Jurkat, Clone E6-1 (cell line): ENCODE data around the gene PYGO1. TPM values are rescaled to one million over a fixed set of nuclear protein-coding genes. Genes with fewer than 3 reads are reported as not detected.
"Not testable (repeated sequence)": the region's sequence is repeated elsewhere in the genome, so short reads cannot be mapped to it uniquely, and the experiment has no call there.

ENCODE experiments used
- DNase-seq: peaks from one replicate; pipeline ENCODE4 v3.0.0-alpha.2; 2011; ENCODE audit warnings: low read depth, low spot score
- H3K4me3 ChIP-seq: 2 replicates; pipeline ENCODE4 v1.5.1; 2011; ENCODE audit warnings: mild to moderate bottlenecking, low read length, control low read depth, moderate library complexity
- polyA plus RNA-seq: library from polyadenylated mRNA; unstranded; fragments of >200 nt; gene quantifications from one replicate; pipeline ENCODE4 v1.2.1, GENCODE V29; 2012; ENCODE audit warnings: missing spikeins; ENCODE audit not compliant: insufficient read length, insufficient read depth

PYGO1 gene, protein sequence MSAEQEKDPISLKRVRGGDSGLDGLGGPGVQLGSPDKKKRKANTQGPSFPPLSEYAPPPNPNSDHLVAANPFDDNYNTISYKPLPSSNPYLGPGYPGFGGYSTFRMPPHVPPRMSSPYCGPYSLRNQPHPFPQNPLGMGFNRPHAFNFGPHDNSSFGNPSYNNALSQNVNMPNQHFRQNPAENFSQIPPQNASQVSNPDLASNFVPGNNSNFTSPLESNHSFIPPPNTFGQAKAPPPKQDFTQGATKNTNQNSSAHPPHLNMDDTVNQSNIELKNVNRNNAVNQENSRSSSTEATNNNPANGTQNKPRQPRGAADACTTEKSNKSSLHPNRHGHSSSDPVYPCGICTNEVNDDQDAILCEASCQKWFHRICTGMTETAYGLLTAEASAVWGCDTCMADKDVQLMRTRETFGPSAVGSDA
- polyA plus RNA-seq, result 1.4 TPM

GRCh38 chr15:55588070-55588814 lies at the start of gene PYGO1:
Gene PYGO1, minus strand, starts transcription at chr15:55588345. Its CDS starts 462 bp downstream, at chr15:55587883.
- peak within 1 kb of the TSS; percentile 37; the same call in 1 of the 2 replicates for H3K4me3 ChIP-seq
- DNase-seq, result no peak

- no peak overlapping the region for H3K4me3 ChIP-seq
- DNase-seq, result no peak
Observed at GRCh38 chr15:55637086-55637485, 48.9 kb upstream of the PYGO1 start.

DNA sequence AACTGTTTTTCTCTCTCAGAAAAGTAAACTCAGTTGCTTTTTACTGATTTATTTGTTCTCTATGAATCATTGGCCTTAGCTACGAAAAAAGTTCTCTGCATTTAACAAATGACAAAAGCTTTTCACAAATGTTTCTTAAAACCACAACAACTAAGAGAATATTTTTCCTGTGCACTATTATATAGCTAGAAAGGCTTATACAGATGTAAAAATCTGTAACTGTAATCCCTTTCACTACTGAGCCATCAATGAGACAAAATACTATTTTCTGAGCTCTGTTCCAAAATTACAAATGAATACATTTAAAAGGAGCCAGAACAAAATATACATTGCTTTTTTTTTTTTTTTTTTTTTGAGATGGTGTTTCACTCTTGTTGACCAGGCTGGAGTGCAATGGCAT lies 45.6 kb upstream of the PYGO1 start:
- no peak for DNase-seq

GRCh38 chr15:55632434-55632833 lies 44.3 kb upstream of the PYGO1 start:
- DNase-seq, result no peak
- no peak overlapping the region for H3K4me3 ChIP-seq

More for the DNA sequence above, 45.6 kb upstream of the PYGO1 start:
- H3K4me3 ChIP-seq, result no peak overlapping the region

DNA sequence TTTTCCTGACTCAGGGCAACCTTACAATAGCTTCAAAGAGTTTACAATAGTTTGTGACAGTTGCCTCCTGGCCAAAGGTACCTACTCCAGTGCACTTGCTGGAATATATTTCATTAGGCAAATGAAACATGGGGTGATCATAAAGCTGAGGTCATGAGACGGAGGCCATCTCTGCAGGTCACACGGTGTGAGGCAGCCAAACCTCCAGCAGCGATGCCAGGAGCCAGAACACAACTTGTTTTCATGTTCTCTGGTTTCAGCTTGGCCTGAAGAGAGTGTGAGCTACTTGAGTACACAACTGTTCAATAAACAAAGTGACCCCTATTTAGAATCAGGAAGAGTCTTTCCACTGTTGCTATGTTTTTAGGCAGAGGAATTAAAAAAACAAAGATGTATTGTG lies 42.7 kb upstream of the PYGO1 start:
- no peak overlapping the region for H3K4me3 ChIP-seq
- no peak for DNase-seq

DNA sequence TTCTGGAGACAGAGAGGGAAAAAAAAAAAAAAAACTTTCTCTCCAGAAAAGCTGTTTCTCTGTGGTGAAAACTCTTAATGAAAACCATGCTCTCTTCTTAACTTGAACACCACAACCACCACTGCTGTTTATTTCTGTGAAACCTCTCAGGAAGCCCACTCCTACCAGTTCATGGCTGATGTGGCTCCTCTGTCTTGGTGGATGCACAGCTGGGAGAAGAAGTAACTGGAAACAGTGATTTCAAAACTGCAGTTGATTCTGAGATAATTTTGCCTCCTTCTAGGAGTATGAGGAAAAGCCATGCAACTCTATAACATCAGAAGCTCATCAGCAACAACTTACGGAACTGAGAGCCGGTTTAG lies 40.2 kb upstream of the PYGO1 start:
- DNase-seq, result no peak

DNA sequence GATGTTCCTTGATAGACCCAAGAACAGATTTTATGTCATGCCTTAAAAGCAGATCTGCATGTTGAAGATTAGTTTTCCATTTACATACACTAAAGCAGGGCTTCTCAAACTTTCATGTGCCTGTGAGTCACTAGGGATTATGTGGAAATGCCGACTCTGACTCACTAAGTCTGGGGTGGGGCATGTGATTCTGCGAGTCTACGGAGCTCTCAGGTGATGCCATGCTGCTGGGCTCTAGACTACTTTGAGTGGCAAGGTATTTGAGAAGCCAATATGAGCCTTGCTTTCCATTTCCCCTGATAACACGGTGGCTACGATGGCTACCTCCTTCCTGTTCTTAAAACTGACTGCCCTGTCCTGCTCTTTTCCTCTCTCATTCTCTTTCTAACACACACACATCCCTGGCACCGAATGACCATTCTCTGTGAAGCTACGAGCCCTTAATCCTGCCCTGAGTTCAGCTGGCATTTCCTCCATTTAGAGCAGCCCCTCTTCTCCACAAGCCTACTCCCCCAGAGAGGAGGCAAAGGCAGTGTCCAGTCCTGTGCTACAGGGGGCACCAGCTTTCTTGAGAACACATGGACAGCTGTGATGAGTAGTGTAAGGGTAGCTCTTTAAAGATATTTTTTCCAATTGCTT lies 39.7 kb upstream of the PYGO1 start:
- DNase-seq, result no peak
- no peak overlapping the region for H3K4me3 ChIP-seq

More for the DNA sequence above, 40.2 kb upstream of the PYGO1 start:
- H3K4me3 ChIP-seq, result no peak overlapping the region

DNA sequence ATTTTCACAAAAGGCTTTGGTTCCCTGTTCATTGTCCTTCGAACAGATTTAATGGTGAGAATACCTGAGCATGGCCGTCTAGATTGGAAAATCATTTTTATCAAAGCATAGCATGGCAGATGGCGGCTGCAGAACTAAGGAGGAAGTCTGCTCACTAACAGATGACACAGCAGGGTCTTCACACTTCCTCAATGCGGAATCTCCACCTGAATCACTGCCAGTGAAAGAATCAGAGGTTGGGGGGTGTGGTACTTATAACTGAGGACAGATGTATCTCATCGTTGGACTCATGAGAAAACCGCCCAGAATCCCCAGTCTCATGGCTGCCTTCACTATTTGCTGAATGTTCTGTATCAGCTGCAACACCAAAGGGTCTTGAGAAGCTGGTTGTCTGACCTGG lies 31.6 kb upstream of the PYGO1 start:
- no peak for DNase-seq
- H3K4me3 ChIP-seq, result no peak overlapping the region

- no peak for DNase-seq
- no peak overlapping the region for H3K4me3 ChIP-seq
Observed at GRCh38 chr15:55618387-55618786, 30.2 kb upstream of the PYGO1 start.

DNA sequence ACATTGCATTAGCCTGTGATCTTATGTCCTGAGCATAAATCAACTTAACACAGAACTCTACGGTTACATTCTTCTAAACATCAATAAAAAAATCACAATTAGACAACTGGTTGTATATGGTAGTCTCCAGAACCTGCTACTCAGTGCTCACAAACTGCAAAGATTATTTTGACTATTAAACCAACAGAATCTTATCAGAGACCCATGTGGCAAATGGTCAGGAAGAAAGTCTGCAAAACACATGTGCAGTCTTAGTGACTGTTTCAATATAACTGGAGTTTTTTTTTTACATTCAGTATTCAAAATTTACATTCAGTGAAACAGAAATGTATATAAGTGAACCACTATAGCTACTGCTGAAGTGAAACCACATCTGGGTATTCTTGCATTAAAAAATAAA lies 27.3 kb upstream of the PYGO1 start:
- no peak overlapping the region for H3K4me3 ChIP-seq
- DNase-seq, result no peak

DNA sequence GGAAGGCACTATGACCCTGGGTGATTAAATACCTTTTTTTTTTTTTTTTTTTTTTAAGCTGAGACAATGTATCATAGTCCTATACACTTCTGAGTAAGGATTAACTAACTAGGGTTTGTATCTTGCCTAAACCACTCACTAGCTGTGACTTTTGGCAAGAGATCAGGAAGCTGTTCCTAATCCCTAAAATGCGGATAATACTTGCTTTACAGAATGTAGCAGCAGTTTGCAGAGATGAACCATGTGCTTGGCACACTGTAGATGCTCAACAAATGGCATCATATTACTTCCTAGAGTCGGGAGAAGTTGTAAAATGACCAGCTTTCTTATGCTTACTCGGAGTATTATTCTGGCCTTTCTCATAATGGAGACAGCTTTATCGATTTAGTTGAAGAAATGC lies 25.6 kb upstream of the PYGO1 start:
- no peak for DNase-seq

GRCh38 chr15:55606214-55606613 lies 18.1 kb upstream of the PYGO1 start:
- DNase-seq, result no peak

More for the DNA sequence above, 25.6 kb upstream of the PYGO1 start:
- H3K4me3 ChIP-seq, result no peak overlapping the region

GRCh38 chr15:55601374-55601773 lies 13.2 kb upstream of the PYGO1 start:
- DNase-seq, result no peak
- no peak overlapping the region for H3K4me3 ChIP-seq

More at GRCh38 chr15:55606214-55606613, 18.1 kb upstream of the PYGO1 start:
- no peak overlapping the region for H3K4me3 ChIP-seq

- no peak for DNase-seq
- H3K4me3 ChIP-seq, result no peak overlapping the region
Observed at GRCh38 chr15:55599439-55599838, 11.3 kb upstream of the PYGO1 start.

GRCh38 chr15:55593019-55593418 lies 4.9 kb upstream of the PYGO1 start:
- not testable (repeated sequence) for DNase-seq, H3K4me3 ChIP-seq

DNA sequence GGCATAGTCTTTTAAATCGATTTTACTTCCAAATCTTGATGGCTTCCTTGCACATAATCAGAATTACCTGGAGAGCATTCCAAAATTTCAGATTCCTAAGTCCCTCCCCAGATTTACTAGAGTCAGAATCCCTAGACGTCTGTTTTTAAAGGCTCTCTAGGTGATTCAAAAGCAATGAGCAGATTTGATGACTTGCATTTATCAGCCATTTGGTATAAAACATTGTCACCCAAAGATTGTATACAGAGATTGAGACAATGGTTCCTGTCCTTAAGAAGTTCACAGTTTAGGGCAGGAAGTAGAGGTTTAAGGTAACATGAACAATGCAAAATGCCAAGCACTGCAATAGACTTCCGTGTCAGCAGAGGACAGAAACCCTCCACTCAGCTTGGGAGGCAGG lies 2.6 kb upstream of the PYGO1 start:
- H3K4me3 ChIP-seq, result no peak overlapping the region
- peak; percentile 16 for DNase-seq

DNA sequence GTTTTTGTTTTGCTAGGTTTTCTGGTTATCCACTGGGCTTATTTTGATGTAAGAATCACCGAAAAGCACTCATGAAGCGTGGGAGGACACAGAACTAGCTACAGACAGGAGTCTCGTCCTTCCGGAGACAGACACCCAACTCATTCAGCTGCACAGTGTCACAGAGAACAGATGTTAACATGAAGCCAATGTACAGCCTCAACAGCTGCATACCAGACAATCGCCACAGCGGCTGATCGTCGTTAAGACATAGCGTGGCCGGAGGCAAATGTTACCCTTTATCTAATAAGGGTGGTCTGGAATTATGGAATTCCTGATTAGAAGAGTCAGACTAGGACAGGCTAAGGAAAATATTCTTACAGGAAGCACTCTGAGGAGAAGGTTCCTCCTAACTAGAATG lies 1.1 kb upstream of the PYGO1 start:
- H3K4me3 ChIP-seq, result no peak overlapping the region

DNA sequence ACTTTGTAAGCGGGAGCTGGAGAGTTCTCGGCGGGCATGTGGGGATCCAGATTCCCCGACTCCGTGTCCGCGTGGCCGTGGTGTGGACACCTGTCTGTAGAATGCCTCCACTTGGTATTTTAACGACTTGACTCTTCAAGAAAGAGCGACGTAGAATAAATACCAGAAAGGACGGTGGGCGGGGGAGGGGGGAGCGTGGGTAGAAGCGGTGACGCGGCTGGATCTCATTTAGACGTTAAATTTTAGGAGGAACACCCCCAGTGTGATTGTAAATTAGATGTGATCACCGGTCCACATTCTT lies 620 bp upstream of the PYGO1 start:
- no peak overlapping the region for H3K4me3 ChIP-seq
- no peak for DNase-seq

More for the DNA sequence above, 1.1 kb upstream of the PYGO1 start:
- no peak for DNase-seq

GRCh38 chr15:55587321-55588069 lies 650 bp downstream of the PYGO1 start:
- peak overlapping the region; percentile 24; the same call in 1 of the 2 replicates for H3K4me3 ChIP-seq
- DNase-seq, result no peak
